A549 (cell line): ENCODE measurements around the gene HHIPL2. TPM values are rescaled to one million over a fixed set of nuclear protein-coding genes. Genes with fewer than 3 reads are reported as not detected.

Experiments
- ATAC-seq, 2 experiments: fragments of 200-7000 bp in 1 of 2; fragments of >200 bp in 1 of 2; cut with Nextera tagmentation in 1 of 2; cut with Tn5 transposase in 1 of 2; 3 replicates each; pipeline versions ENCODE4 v1.8.0 to v1.9.1; 2018 to 2020; ENCODE audit warnings: mild to moderate bottlenecking in 1 of 2, moderate library complexity in 1 of 2
- CTCF ChIA-PET: fragments of 300-600 bp; sonication (Branson Sonifier 250); formaldehyde crosslinking; extraction: SDS; loops from one replicate; lab custom pipeline; 2021; ENCODE audit warnings: antibody characterized with exemption, inconsistent platforms; lab: Yijun Ruan, JAX
- POLR2A ChIA-PET: fragments of 350-600 bp; formaldehyde crosslinking; extraction: SDS; loops from one replicate; lab custom pipeline; 2021; ENCODE audit warnings: antibody characterized with exemption, inconsistent platforms; lab: Yijun Ruan, JAX
- DNase-seq, 2 experiments: peaks; one replicate each; pipeline versions ENCODE4 v3.0.0 to v3.0.0-alpha.2; 2011 to 2016; ENCODE audit warnings: low read depth in 1 of 2, low spot score in 1 of 2
- FAIRE-seq: peaks from 2 replicates; lab custom pipeline; 2011; peaks lifted over from hg19 to GRCh38; lab: Jason Lieb, UNC
- H3K27ac ChIP-seq, 2 experiments: fragments of >200 bp; sonication (Bioruptor Twin); formaldehyde crosslinking; 3 replicates each; pipeline ENCODE4 v1.5.1; 2016 to 2017
- H3K4me1 ChIP-seq: fragments of >200 bp; sonication (Bioruptor Twin); formaldehyde crosslinking; 3 replicates; pipeline ENCODE4 v1.6.1; 2016
- H3K4me2 ChIP-seq: fragments of >200 bp; sonication (Bioruptor Twin); formaldehyde crosslinking; 3 replicates; pipeline ENCODE4 v1.6.1; 2016
- H3K4me3 ChIP-seq: fragments of >200 bp; sonication (Bioruptor Twin); formaldehyde crosslinking; 3 replicates; pipeline ENCODE4 v1.5.1; 2016
- H3K9me3 ChIP-seq: fragments of >200 bp; sonication (Bioruptor Twin); formaldehyde crosslinking; 3 replicates; pipeline ENCODE4 v1.6.1; 2016
- BCL3 ChIP-seq: fragments of >200 bp; sonication (Bioruptor Twin); formaldehyde crosslinking; IDR thresholded peaks from 3 replicates; pipeline ENCODE4 v1.6.1; 2016
- BHLHE40 ChIP-seq: IDR thresholded peaks from 2 replicates; pipeline ENCODE4 v1.6.1; 2012; ENCODE audit warnings: low read depth, low read length, inconsistent platforms
- CBX2 ChIP-seq: fragments of 200-600 bp; sonication (generic); IDR thresholded peaks from 2 replicates; pipeline ENCODE4 v1.6.1; 2016; ENCODE audit warnings: low read depth, mild to moderate bottlenecking, borderline replicate concordance
- CBX8 ChIP-seq: fragments of 200-600 bp; sonication (generic); IDR thresholded peaks from 2 replicates; pipeline ENCODE4 v1.6.1; 2016
- EHF ChIP-seq: fragments of 250-450 bp; sonication (Bioruptor Pico); IDR thresholded peaks from 2 replicates; pipeline ENCODE4 v1.5.0; 2020; ENCODE audit warnings: mild to moderate bottlenecking
- ELK1 ChIP-seq: fragments of 150-350 bp; IDR thresholded peaks from 2 replicates; pipeline ENCODE4 v1.6.1; 2014; ENCODE audit warnings: low read depth, mild to moderate bottlenecking, low read length
- EP300 ChIP-seq, 2 experiments: fragments of >200 bp; sonication (Bioruptor Twin); formaldehyde crosslinking; IDR thresholded peaks; 2 replicates in 1 of 2; 3 replicates in 1 of 2; pipeline ENCODE4 v1.6.1; 2016 to 2017
- ESRRA ChIP-seq: fragments of 150-350 bp; IDR thresholded peaks from 2 replicates; pipeline ENCODE4 v1.6.1; 2014; ENCODE audit warnings: mild to moderate bottlenecking, low read length, borderline replicate concordance
- FOSL2 ChIP-seq, 2 experiments: fragments of 450-650 bp in 1 of 2; fragments of >200 bp in 1 of 2; sonication (Bioruptor Twin) in 1 of 2; formaldehyde crosslinking; IDR thresholded peaks; 2 replicates each; pipeline versions ENCODE4 v1.5.0 to v1.6.1; 2016 to 2020; ENCODE audit warnings: mild to moderate bottlenecking in 1 of 2, moderate library complexity in 1 of 2
- FOXS1 ChIP-seq: fragments of 250-450 bp; sonication (Bioruptor Pico); IDR thresholded peaks from 2 replicates; pipeline ENCODE4 v1.5.0; 2020; ENCODE audit warnings: mild to moderate bottlenecking, moderate library complexity
- HDAC2 ChIP-seq: fragments of 200-600 bp; sonication (generic); IDR thresholded peaks from 2 replicates; pipeline ENCODE4 v1.6.1; 2016
- HES2 ChIP-seq: fragments of >200 bp; sonication (Bioruptor Twin); formaldehyde crosslinking; IDR thresholded peaks from 2 replicates; pipeline ENCODE4 v1.6.1; 2016
- HEYL ChIP-seq: fragments of 250-450 bp; sonication (Bioruptor Pico); IDR thresholded peaks from 2 replicates; pipeline ENCODE4 v1.8.0; 2021; ENCODE audit warnings: mild to moderate bottlenecking, moderate library complexity
- HMGXB4 ChIP-seq: fragments of 250-450 bp; sonication (Bioruptor Pico); IDR thresholded peaks from 2 replicates; pipeline ENCODE4 v1.5.0; 2021; ENCODE audit warnings: mild to moderate bottlenecking, moderate library complexity, borderline replicate concordance
- JUN ChIP-seq, 2 experiments: fragments of >200 bp; sonication (Bioruptor Twin); formaldehyde crosslinking; IDR thresholded peaks; 2 replicates in 1 of 2; 3 replicates in 1 of 2; pipeline ENCODE4 v1.6.1; 2016 to 2017
- MAX ChIP-seq: IDR thresholded peaks from 2 replicates; pipeline ENCODE4 v1.6.1; 2012
- MYC ChIP-seq: IDR thresholded peaks from 2 replicates; pipeline ENCODE4 v1.6.1; 2012; ENCODE audit warnings: mild to moderate bottlenecking, inconsistent platforms, low read length, improper control_type of control experiment, borderline replicate concordance
- NFE2L2 ChIP-seq: fragments of 150-350 bp; conservative IDR thresholded peaks from 2 replicates; pipeline ENCODE4 v1.6.1; 2014; ENCODE audit warnings: low read length
- NPAS2 ChIP-seq: fragments of 250-450 bp; sonication (Bioruptor Pico); IDR thresholded peaks from 2 replicates; pipeline ENCODE4 v1.8.0; 2022; ENCODE audit warnings: mild to moderate bottlenecking, moderate library complexity, borderline replicate concordance
- NR3C1 ChIP-seq: fragments of >200 bp; sonication (Bioruptor Twin); formaldehyde crosslinking; IDR thresholded peaks from 3 replicates; pipeline ENCODE4 v1.6.1; 2017
- PBX3 ChIP-seq: IDR thresholded peaks from 2 replicates; pipeline ENCODE4 v1.6.1; 2012
- PHF8 ChIP-seq: fragments of 200-600 bp; sonication (generic); IDR thresholded peaks from 2 replicates; pipeline ENCODE4 v1.6.1; 2016; ENCODE audit warnings: low read depth, mild to moderate bottlenecking, antibody characterized with exemption, moderate library complexity, borderline replicate concordance
- POLR2AphosphoS2 ChIP-seq: conservative IDR thresholded peaks from 2 replicates; pipeline ENCODE4 v1.6.1; 2012; ENCODE audit warnings: low read length, improper control_type of control experiment, inconsistent platforms
- RAD21 ChIP-seq, 2 experiments: fragments of >200 bp in 1 of 2; sonication (Bioruptor Twin) in 1 of 2; formaldehyde crosslinking in 1 of 2; IDR thresholded peaks in 1 of 2; conservative IDR thresholded peaks in 1 of 2; 2 replicates in 1 of 2; 3 replicates in 1 of 2; pipeline ENCODE4 v1.6.1; 2012 to 2018; ENCODE audit warnings: inconsistent platforms in 1 of 2
- RFX5 ChIP-seq: fragments of 450-650 bp; IDR thresholded peaks from 2 replicates; pipeline ENCODE4 v1.7.1; 2014; ENCODE audit warnings: antibody characterized with exemption, mild to moderate bottlenecking, moderate library complexity
- SMC3 ChIP-seq: fragments of >200 bp; sonication (Bioruptor Twin); formaldehyde crosslinking; IDR thresholded peaks from 3 replicates; pipeline ENCODE4 v1.6.1; 2018; ENCODE audit warnings: inconsistent platforms
- SREBF2 ChIP-seq: fragments of 450-650 bp; IDR thresholded peaks from 2 replicates; pipeline ENCODE4 v1.6.1; 2014; ENCODE audit warnings: mild to moderate bottlenecking, moderate library complexity
- TP53 ChIP-seq: fragments of 250-450 bp; sonication (Bioruptor Pico); IDR thresholded peaks from 2 replicates; pipeline ENCODE4 v1.5.0; 2021; ENCODE audit warnings: mild to moderate bottlenecking, moderate library complexity
- ZFP36 ChIP-seq: fragments of 450-650 bp; IDR thresholded peaks from 2 replicates; pipeline ENCODE4 v1.6.1; 2014; ENCODE audit warnings: borderline replicate concordance; ENCODE audit not compliant: partially characterized antibody
- ZNF302 ChIP-seq: fragments of 250-450 bp; sonication (Bioruptor Pico); IDR thresholded peaks from 2 replicates; pipeline ENCODE4 v1.9.0; 2021; ENCODE audit warnings: inconsistent platforms, mild to moderate bottlenecking, moderate library complexity
- ZSCAN20 ChIP-seq: fragments of 250-450 bp; sonication (Bioruptor Pico); IDR thresholded peaks from 2 replicates; pipeline ENCODE4 v1.8.0; 2022; ENCODE audit warnings: mild to moderate bottlenecking, moderate library complexity
- WGBS: methylation state at CpG from one replicate; pipeline ENCODE4 v1.1.6; 2017; ENCODE audit errors: missing lambda C conversion rate; 5-methylcytosine and 5-hydroxymethylcytosine counted together
- polyA plus RNA-seq, 4 experiments: library from polyadenylated mRNA; depleted of rRNA in 3 of 4; stranded (reverse); fragments of >200 nt; fragmentation: RNase III in 1 of 4; extraction: RNeasy Plus Mini Kit Qiagen cat#74134 plus additional on column Dnase treatment in 1 of 4; gene quantifications; 2 replicates in 3 of 4; 3 replicates in 1 of 4; pipeline ENCODE4 v1.2.3, GENCODE V29; 2011 to 2017

Gene HHIPL2
- polyA plus RNA-seq, 2 of the 4 experiments (the other 2 are of a cell fraction): 16.6 to 19.6 TPM

- H3K27ac ChIP-seq: no peak overlapping the region
- ATAC-seq: no peak
- 93% methylated on average over 7 of the region's 7 CpGs for WGBS
- TF ChIP-seq HDAC2 (no peak), EP300 (IDR thresholded peaks at IDR 0.05) (no peak), JUN (IDR thresholded peaks at IDR 0.05) (no peak), MAX (no peak), SMC3 (no peak), HMGXB4 (CRISPR knock-in tag) (no peak), ELK1 (no peak), NR3C1 (no peak), ESRRA (no peak), ZNF302 (CRISPR knock-in tag) (no peak), SREBF2 (no peak), NPAS2 (CRISPR knock-in tag) (no peak), TP53 (CRISPR knock-in tag) (no peak), ZFP36 (no peak), FOXS1 (no peak), BCL3 (no peak)
- TF ChIP-seq, all 56 proteins: peak for 0
- Histone ChIP-seq H3K4me1 (no peaks in the 10 kb centered on the region), H3K9me3 (no peaks in the 10 kb centered on the region), H3K4me2 (no peak overlapping the region), H3K4me3 (no peak overlapping the region)
- POLR2A ChIA-PET: no interaction called here
- FAIRE-seq: no peak
- CTCF ChIA-PET: no interaction called here
- no peak for DNase-seq
These were observed 9.7 kb upstream of the HHIPL2 start for GRCh38 chr1:222557574-222557973.

GRCh38 chr1:222557148-222557547 is 9.2 kb upstream of the HHIPL2 start:
- WGBS: 78% methylated on average over 6 of the region's 6 CpGs
- no peak overlapping the region for H3K27ac ChIP-seq
- ChIA-PET POLR2A (no interaction called here), CTCF (interaction anchor here (0.6 to 1.2 kb wide), 2 partner anchors 92 to 141 kb away, joined by 3 to 4 read pairs; no protein-coding TSS in a partner anchor)
- TF ChIP-seq RAD21 (conservative IDR thresholded peaks at IDR 0.05 in 1 of 2, IDR thresholded peaks at IDR 0.05 in 1 of 2) (no peak), CBX2 (no peak), MYC (no peak), FOSL2 (IDR thresholded peaks at IDR 0.05) (no peak), FOSL2 (CRISPR knock-in tag; IDR thresholded peaks at IDR 0.05) (no peak), ZSCAN20 (CRISPR knock-in tag) (no peak), HES2 (no peak), PBX3 (no peak), NFE2L2 (no peak), TP53 (CRISPR knock-in tag) (no peak), POLR2AphosphoS2 (no peak), BHLHE40 (no peak), EHF (CRISPR knock-in tag) (no peak), NPAS2 (CRISPR knock-in tag) (no peak), RFX5 (no peak), BCL3 (no peak), SMC3 (no peak), HEYL (CRISPR knock-in tag) (no peak), HDAC2 (no peak), CBX8 (no peak), PHF8 (no peak)
- FAIRE-seq: no peak
- H3K4me1 ChIP-seq: no peaks in the 10 kb centered on the region
- no peak for ATAC-seq
- no peak overlapping the region for H3K4me3 ChIP-seq
- H3K4me2 ChIP-seq: no peak overlapping the region
- DNase-seq: no peak
- no peaks in the 10 kb centered on the region for H3K9me3 ChIP-seq
